Thymus (tissue), 14 donors: ENCODE data around the gene PNPLA1. TPM values are rescaled to one million over a fixed set of nuclear protein-coding genes. Genes with fewer than 3 reads are reported as not detected.

Source experiments
- DNase-seq, 9 donors: peaks; one replicate each; pipeline ENCODE4 v3.0.0-alpha.2; 2013; ENCODE audit warnings: low spot score in 9 of 9, low read depth in 6 of 9, missing footprints in 1 of 9
- H3K27ac ChIP-seq, 2 donors: one replicate each; pipeline ENCODE4 v1.5.1; 2013; ENCODE audit warnings: control low read depth in 1 of 2, low read depth in 1 of 2, low read length in 1 of 2, mild to moderate bottlenecking in 1 of 2, moderate library complexity in 1 of 2
- H3K27me3 ChIP-seq, 2 donors: one replicate each; pipeline ENCODE4 v1.5.1; 2013; ENCODE audit warnings: low read length in 1 of 2; ENCODE audit not compliant: control insufficient read depth in 2 of 2, insufficient read depth in 1 of 2
- H3K36me3 ChIP-seq, 2 donors: one replicate each; pipeline ENCODE4 v1.5.1; 2013; ENCODE audit warnings: low read length in 1 of 2, mild to moderate bottlenecking in 1 of 2, moderate library complexity in 1 of 2; ENCODE audit not compliant: control insufficient read depth in 2 of 2, insufficient read depth in 2 of 2
- H3K4me1 ChIP-seq, 2 donors: one replicate each; pipeline ENCODE4 v1.5.1; 2013; ENCODE audit warnings: low read length in 2 of 2; ENCODE audit not compliant: control insufficient read depth in 2 of 2, insufficient read depth in 2 of 2
- H3K4me3 ChIP-seq, 2 donors: one replicate each; pipeline ENCODE4 v1.5.1; 2013; ENCODE audit warnings: low read length in 2 of 2, control low read depth in 1 of 2, mild to moderate bottlenecking in 1 of 2
- H3K9me3 ChIP-seq, 2 donors: one replicate each; pipeline ENCODE4 v1.5.1; 2013; ENCODE audit warnings: low read length in 1 of 2, mild to moderate bottlenecking in 1 of 2; ENCODE audit not compliant: control insufficient read depth in 2 of 2, insufficient read depth in 1 of 2
- WGBS: extraction: QIAGEN DNeasy Blood & Tissue Kit; methylation state at CpG from one replicate; pipeline ENCODE4 v1.1.7; 2013; 5-methylcytosine and 5-hydroxymethylcytosine counted together
- long read RNA-seq, 10 donors: transcript quantifications; one replicate each; lab custom pipeline, GENCODE V29; 2026
- polyA plus RNA-seq: library from polyadenylated mRNA; stranded (reverse); fragments of 200-250 nt; gene quantifications from one replicate; pipeline ENCODE4 v1.2.3, GENCODE V29; 2013
- total RNA-seq: library from RNA; stranded (reverse); fragments of 120-200 nt; gene quantifications from one replicate; pipeline ENCODE4 v1.2.4, GENCODE V29; 2013
- donor health status: healthy.

Gene PNPLA1
- 0.09 TPM for total RNA-seq
- 0.21 TPM for polyA plus RNA-seq
- long read RNA-seq, donor 1: 0 reads
- long read RNA-seq, donor 2: 0 reads
- long read RNA-seq, donor 3: 0 reads
- long read RNA-seq, donor 4: 0 reads
- long read RNA-seq, donor 5: 0 reads
- long read RNA-seq, donor 6: 0 reads
- long read RNA-seq, donor 7: 0 reads
- long read RNA-seq, donor 8: 0 reads
- long read RNA-seq, donor 9: 0 reads
- long read RNA-seq, donor 10: 0 reads

- 87% methylated on average over 32 of the region's 32 CpGs for WGBS
- Histone ChIP-seq H3K9me3 (no peaks in the 10 kb centered on the region), H3K27me3 (peaks cover 0 to 24% of the 10 kb centered on the region in 2 donors), H3K4me3 (no peak within 1 kb of the TSS), H3K36me3 (no peaks in the 10 kb centered on the region), H3K4me1 (no peaks in the 10 kb centered on the region), H3K27ac (no peak within 1 kb of the TSS)
- no peak for DNase-seq
These were observed at the start of gene PNPLA1 for GRCh38 chr6:36269834-36270705. PNPLA1 (plus strand) TSS chr6:36270060; CDS start chr6:36270460, 400 bp downstream.

- DNase-seq: no peak
- no peak overlapping the region for H3K4me3 ChIP-seq
- no peaks in the 10 kb centered on the region for H3K27me3 ChIP-seq
- H3K27ac ChIP-seq: no peak overlapping the region
- WGBS: 98% methylated on average over 4 of the region's 4 CpGs
- H3K9me3 ChIP-seq: no peaks in the 10 kb centered on the region
- peaks cover 61 to 88% of the 10 kb centered on the region in 2 donors for H3K36me3 ChIP-seq
- no peaks in the 10 kb centered on the region for H3K4me1 ChIP-seq
These were observed 49.6 kb upstream of the PNPLA1 start for GRCh38 chr6:36220226-36220625.

GRCh38 chr6:36221674-36222073 lies 48.2 kb upstream of the PNPLA1 start:
- Histone ChIP-seq H3K36me3 (peaks cover 53 to 80% of the 10 kb centered on the region in 2 donors), H3K4me1 (no peaks in the 10 kb centered on the region)
- WGBS: 96% methylated on average over 2 of the region's 2 CpGs

GRCh38 chr6:36222924-36223323 lies 46.9 kb upstream of the PNPLA1 start:
- 97% methylated on average over 4 of the region's 4 CpGs for WGBS
- H3K27ac ChIP-seq: no peak overlapping the region
- no peaks in the 10 kb centered on the region for H3K4me1 ChIP-seq
- peaks cover 48 to 74% of the 10 kb centered on the region in 2 donors for H3K36me3 ChIP-seq
- H3K4me3 ChIP-seq: no peak overlapping the region
- no peak for DNase-seq
- H3K27me3 ChIP-seq: no peaks in the 10 kb centered on the region
- no peaks in the 10 kb centered on the region for H3K9me3 ChIP-seq

More at GRCh38 chr6:36221674-36222073, 48.2 kb upstream of the PNPLA1 start:
- H3K9me3 ChIP-seq: no peaks in the 10 kb centered on the region
- no peak overlapping the region for H3K27ac ChIP-seq
- DNase-seq: no peak
- H3K27me3 ChIP-seq: no peaks in the 10 kb centered on the region
- H3K4me3 ChIP-seq: no peak overlapping the region

GRCh38 chr6:36223706-36224105 lies 46.2 kb upstream of the PNPLA1 start:
- no peak overlapping the region for H3K4me3 ChIP-seq
- WGBS: 96% methylated on average over 1 of the region's 1 CpG
- no peaks in the 10 kb centered on the region for H3K27me3 ChIP-seq
- H3K4me1 ChIP-seq: no peaks in the 10 kb centered on the region
- no peaks in the 10 kb centered on the region for H3K9me3 ChIP-seq
- no peak for DNase-seq
- no peak overlapping the region for H3K27ac ChIP-seq
- peaks cover 49 to 75% of the 10 kb centered on the region in 2 donors for H3K36me3 ChIP-seq

GRCh38 chr6:36224918-36225461 lies 44.9 kb upstream of the PNPLA1 start:
- Histone ChIP-seq H3K4me3 (no peak overlapping the region), H3K9me3 (no peaks in the 10 kb centered on the region), H3K36me3 (peaks cover 50 to 76% of the 10 kb centered on the region in 2 donors), H3K27ac (no peak overlapping the region), H3K27me3 (no peaks in the 10 kb centered on the region), H3K4me1 (no peaks in the 10 kb centered on the region)
- WGBS: 97% methylated on average over 5 of the region's 5 CpGs
- no peak for DNase-seq

- Histone ChIP-seq H3K27ac (no peak overlapping the region), H3K36me3 (peaks cover 66 to 81% of the 10 kb centered on the region in 2 donors), H3K27me3 (no peaks in the 10 kb centered on the region), H3K4me3 (no peak overlapping the region), H3K9me3 (no peaks in the 10 kb centered on the region), H3K4me1 (no peaks in the 10 kb centered on the region)
- WGBS: 98% methylated on average over 4 of the region's 4 CpGs
- no peak for DNase-seq
These were observed 43.3 kb upstream of the PNPLA1 start for GRCh38 chr6:36226438-36227047.

GRCh38 chr6:36227379-36228228 lies 42.3 kb upstream of the PNPLA1 start:
- Histone ChIP-seq H3K27ac (no peak overlapping the region), H3K36me3 (peaks cover 61 to 73% of the 10 kb centered on the region in 2 donors), H3K9me3 (no peaks in the 10 kb centered on the region), H3K4me3 (no peak overlapping the region), H3K4me1 (no peaks in the 10 kb centered on the region), H3K27me3 (no peaks in the 10 kb centered on the region)
- DNase-seq: no peak
- 97% methylated on average over 1 of the region's 1 CpG for WGBS
